Activated CD4-positive, alpha-beta T cell treated with anti-CD3 and anti-CD28 coated beads, Interleukin-2, amount 50 U/mL, for 24 hours (primary cell): ENCODE data around the gene CPD.
"Not testable (repeated sequence)": the region's sequence is repeated elsewhere in the genome, so short reads cannot be mapped to it uniquely, and the experiment has no call there.

ENCODE experiments used
- DNase-seq, 2 donors: peaks; one replicate each; pipeline ENCODE4 v3.0.0-alpha.2; 2020; ENCODE audit warnings: low read depth in 1 of 2, low spot score in 1 of 2

The CPD gene

GRCh38 chr17:30378825-30379302, at the start of gene CPD:
CPD (plus strand) TSS chr17:30378927; CDS start chr17:30378981, 54 bp downstream.
- peak; percentile 97 for DNase-seq

GRCh38 chr17:30332057-30332542, 46.6 kb upstream of the CPD start:
- DNase-seq: peak in 1 of 2 donors; percentile 61

DNA sequence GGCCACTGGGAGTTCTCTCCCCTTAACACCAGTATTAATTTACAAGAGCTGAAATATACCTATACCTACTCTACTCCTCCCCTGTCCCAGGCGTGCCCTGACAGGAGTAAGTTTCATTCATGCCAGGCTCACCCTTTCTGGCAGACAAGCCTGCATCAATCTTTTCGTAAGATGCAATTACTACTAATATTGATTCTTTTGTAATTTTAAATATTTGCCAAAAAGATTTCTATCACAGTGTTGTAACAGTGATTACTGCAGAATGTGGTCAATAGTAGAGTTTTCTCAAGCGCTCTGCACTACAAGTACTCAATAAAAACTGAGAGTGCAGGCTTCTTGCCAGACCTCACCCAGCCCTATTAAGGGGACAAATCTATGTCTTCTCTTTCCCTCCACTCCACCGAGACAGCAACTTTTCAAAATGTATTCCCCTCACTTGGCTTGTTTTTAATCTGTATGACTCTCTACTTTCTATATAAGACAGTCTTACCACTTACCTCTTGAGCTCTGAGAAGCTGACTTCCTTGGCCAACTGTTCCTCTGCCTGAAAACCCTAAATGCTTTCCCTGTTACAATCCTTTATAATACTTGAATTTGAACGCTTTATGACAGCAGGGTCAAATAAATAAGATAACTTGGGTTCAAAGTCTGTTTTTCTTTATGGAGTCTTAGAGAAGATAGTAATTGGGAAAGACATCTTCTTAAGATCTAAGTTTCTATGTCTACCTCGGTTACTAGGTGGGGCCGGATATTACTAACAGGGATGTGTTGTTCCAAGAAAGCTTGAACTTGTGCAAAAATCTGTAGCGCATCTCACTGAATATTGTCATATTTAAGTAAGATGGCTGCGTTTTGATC, 45.0 kb upstream of the CPD start, which contains the start of gene TMIGD1:
TSS of gene TMIGD1 (minus strand) at position 555 of the 858 bp plus-strand sequence. CDS start 1,924 bp downstream, outside the sequence.
- no peak for DNase-seq

- DNase-seq: no peak
Measured at GRCh38 chr17:30334421-30334820, 44.3 kb upstream of the CPD start.

GRCh38 chr17:30336369-30337171, 42.2 kb upstream of the CPD start:
- DNase-seq: peak; percentile 18 to 54

DNA sequence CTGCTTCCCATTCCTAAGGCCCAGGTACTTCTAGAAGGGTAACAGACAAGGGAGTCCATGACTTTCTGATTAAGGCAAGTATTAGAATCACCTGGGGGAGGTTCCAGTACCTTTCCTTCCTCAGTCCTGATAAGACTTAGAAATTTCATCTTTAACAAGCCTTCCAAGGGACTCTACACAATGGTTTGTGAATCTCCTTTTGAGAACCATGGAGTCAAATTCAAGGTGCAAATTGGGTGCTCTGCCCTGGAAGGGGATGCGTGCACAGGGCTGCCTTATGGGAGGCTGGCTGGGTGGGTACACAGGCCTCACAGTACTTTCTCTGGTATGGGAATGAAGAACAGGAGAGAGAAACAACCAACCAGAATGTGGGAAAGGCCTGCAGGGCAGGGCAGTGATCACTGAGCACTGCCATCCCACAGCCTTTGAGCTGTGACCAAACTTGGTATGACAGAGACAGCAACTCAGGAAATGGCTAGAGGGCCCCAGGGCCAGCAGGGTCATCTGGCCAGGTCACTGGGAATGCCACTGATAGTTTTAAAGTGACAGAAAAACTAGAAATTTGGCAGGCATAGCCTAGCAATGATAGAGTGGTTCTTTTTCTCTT, 41.2 kb upstream of the CPD start:
- no peak for DNase-seq

GRCh38 chr17:30339086-30339485, 39.6 kb upstream of the CPD start:
- DNase-seq: no peak

- no peak for DNase-seq
Measured at GRCh38 chr17:30340801-30341356, 37.8 kb upstream of the CPD start.

GRCh38 chr17:30341703-30342249, 37.0 kb upstream of the CPD start:
- DNase-seq: no peak

DNA sequence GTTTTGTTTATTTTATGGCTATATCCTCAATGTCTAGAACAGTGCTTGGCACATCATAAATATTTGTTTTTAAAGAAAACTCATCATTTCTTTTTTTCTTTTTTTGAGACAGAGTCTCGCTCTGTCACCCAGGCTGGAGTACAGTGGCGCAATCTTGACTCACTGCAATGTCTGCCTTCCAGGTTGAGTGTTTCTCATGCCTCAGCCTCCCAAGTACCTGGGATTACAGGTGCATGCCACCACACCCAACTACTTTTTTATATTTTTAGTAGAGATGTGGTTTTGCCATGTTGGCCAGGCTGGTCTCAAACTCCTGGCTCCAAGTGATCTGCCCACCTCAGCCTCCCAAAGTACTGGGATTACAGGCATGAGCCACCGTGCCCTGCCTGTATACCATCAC, 35.5 kb upstream of the CPD start:
- DNase-seq: not testable (repeated sequence)

DNA sequence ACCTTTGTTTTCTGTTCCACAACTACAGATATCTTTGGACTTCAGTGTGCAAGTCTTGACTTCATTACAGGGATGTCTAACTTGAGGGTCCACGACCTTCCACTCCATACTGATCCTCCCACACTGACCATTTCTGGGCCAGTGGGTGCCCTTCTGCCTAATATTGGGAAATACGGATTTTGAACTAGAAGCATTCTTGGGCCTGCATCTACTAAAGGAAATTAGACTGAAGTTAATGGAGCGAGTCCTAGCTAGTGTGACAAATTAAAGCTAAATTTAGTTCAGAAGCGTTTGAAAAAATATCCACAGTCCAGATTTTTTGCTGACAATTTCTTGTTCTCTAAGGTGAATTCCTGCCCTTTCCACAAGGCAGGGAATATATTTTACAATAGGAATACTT, 34.9 kb upstream of the CPD start:
- no peak for DNase-seq

- DNase-seq: no peak
Measured at GRCh38 chr17:30344283-30345088, 34.2 kb upstream of the CPD start.

DNA sequence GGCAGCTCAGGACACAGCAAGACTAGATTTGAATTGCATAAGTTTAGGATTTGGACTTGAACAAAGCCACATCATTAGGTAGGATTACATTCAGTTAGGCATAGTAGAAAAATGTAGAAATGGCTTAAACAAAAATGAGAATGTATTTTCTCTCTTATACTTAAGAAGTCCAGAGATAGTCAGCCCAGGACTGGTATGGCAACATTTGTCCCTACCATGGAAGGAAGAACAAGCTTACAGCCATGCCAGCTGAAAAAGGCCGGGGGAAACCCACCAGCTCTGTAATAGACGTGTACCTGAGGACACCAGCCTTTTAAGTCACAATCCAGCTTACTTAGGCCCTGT, 33.7 kb upstream of the CPD start:
- no peak for DNase-seq

GRCh38 chr17:30345527-30346075, 33.1 kb upstream of the CPD start:
- peak in 1 of 2 donors; percentile 30 for DNase-seq

GRCh38 chr17:30346221-30346795, 32.4 kb upstream of the CPD start:
- DNase-seq: no peak

GRCh38 chr17:30347488-30347887, 31.2 kb upstream of the CPD start:
- no peak for DNase-seq

GRCh38 chr17:30349252-30349651, 29.5 kb upstream of the CPD start:
- DNase-seq: no peak

GRCh38 chr17:30351263-30351662, 27.5 kb upstream of the CPD start:
- DNase-seq: not testable (repeated sequence)

DNA sequence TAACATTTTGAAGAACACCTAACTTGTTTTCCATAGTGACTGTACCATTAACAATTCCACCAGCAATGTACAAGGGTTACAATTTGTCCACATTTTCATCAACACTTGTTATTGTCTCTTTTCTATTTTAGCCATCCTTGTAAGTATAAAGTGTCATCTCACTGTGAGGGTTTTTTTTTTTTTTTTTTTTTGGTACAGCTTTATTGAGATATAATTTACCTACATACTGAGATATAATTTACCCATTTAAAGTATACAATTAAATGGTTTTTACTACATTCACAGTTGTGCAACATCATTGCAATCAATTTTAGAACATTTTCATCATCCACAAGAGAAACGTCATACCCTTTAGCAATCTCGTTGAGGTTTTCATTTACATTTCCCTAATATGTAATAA, 27.0 kb upstream of the CPD start:
- no peak for DNase-seq
